H1 (cell line): ENCODE data around the gene SMAGP. TPM values are rescaled to one million over a fixed set of nuclear protein-coding genes. Genes with fewer than 3 reads are reported as not detected.

Experiments used
- CTCF ChIA-PET: fragments of 300-600 bp; sonication (Branson Sonifier 250); formaldehyde crosslinking; loops from one replicate; lab custom pipeline; 2021; ENCODE audit not compliant: partially characterized antibody; lab: Charles Lee
- POLR2A ChIA-PET: fragments of 300-600 bp; sonication (Branson Sonifier 250); formaldehyde crosslinking; loops from one replicate; lab custom pipeline; 2021; ENCODE audit warnings: inconsistent platforms; ENCODE audit not compliant: partially characterized antibody; lab: Charles Lee
- DNase-seq, 2 experiments: peaks; one replicate each; pipeline versions ENCODE4 v3.0.0 to v3.0.0-alpha.2; 2010 to 2022; ENCODE audit warnings: low spot score in 2 of 2, low read depth in 1 of 2, mixed read lengths in 1 of 2
- FAIRE-seq: peaks from 2 replicates; lab custom pipeline; 2011; peaks lifted over from hg19 to GRCh38; lab: Jason Lieb, UNC
- H2AFZ ChIP-seq: 2 replicates; pipeline ENCODE4 v1.8.1; 2012; ENCODE audit warnings: low read length, inconsistent platforms
- H2AK5ac ChIP-seq: 2 replicates; pipeline ENCODE4 v1.6.1; 2013; ENCODE audit warnings: low read depth, low read length
- H2BK120ac ChIP-seq: replicated peaks from 2 replicates; pipeline ENCODE3; 2013; ENCODE audit warnings: low read depth, low read length, inconsistent platforms
- H2BK12ac ChIP-seq: 2 replicates; pipeline ENCODE4 v1.6.1; 2013; ENCODE audit warnings: low read depth, low read length
- H2BK15ac ChIP-seq: 2 replicates; pipeline ENCODE4 v1.6.1; 2013; ENCODE audit warnings: low read length
- H2BK20ac ChIP-seq: 2 replicates; pipeline ENCODE4 v1.6.1; 2013; ENCODE audit warnings: low read length
- H2BK5ac ChIP-seq: 2 replicates; pipeline ENCODE4 v1.6.1; 2013; ENCODE audit warnings: low read depth, low read length
- H3K14ac ChIP-seq: 2 replicates; pipeline ENCODE4 v1.6.1; 2013; ENCODE audit warnings: inconsistent platforms; ENCODE audit not compliant: insufficient read length
- H3K18ac ChIP-seq: 2 replicates; pipeline ENCODE4 v1.6.1; 2013; ENCODE audit warnings: low read length; ENCODE audit errors: extremely low read depth
- H3K23ac ChIP-seq: 2 replicates; pipeline ENCODE4 v1.6.1; 2013; ENCODE audit warnings: inconsistent platforms; ENCODE audit not compliant: insufficient read length
- H3K23me2 ChIP-seq: 2 replicates; pipeline ENCODE4 v1.6.1; 2013; ENCODE audit warnings: low read depth, low read length
- H3K27ac ChIP-seq: 2 replicates; pipeline ENCODE4 v1.6.1; 2011; ENCODE audit warnings: low read depth, low read length, inconsistent platforms
- H3K27me3 ChIP-seq, 4 experiments: replicated peaks in 1 of 4; 1 replicate in 1 of 4; 2 replicates in 3 of 4; pipeline versions ENCODE4 v1.6.1 to v1.8.1; 2011 to 2013; ENCODE audit warnings: low read length in 3 of 4, mild to moderate bottlenecking in 3 of 4, inconsistent platforms in 2 of 4, mixed read lengths in 2 of 4, moderate library complexity in 1 of 4; ENCODE audit not compliant: control insufficient read depth in 3 of 4, insufficient read depth in 3 of 4; ENCODE audit errors: extremely low read depth in 1 of 4
- H3K36me3 ChIP-seq, 4 experiments: 2 replicates each; pipeline versions ENCODE4 v1.6.1 to v1.8.1; 2011 to 2013; ENCODE audit warnings: mild to moderate bottlenecking in 4 of 4, low read length in 3 of 4, moderate library complexity in 2 of 4, control low read depth in 1 of 4, inconsistent platforms in 1 of 4; ENCODE audit not compliant: insufficient read depth in 4 of 4, control insufficient read depth in 2 of 4
- H3K4ac ChIP-seq: replicated peaks from 2 replicates; pipeline ENCODE3; 2013; ENCODE audit warnings: low read length, low read depth, mixed read lengths, inconsistent platforms; ENCODE audit not compliant: insufficient read length
- H3K4me1 ChIP-seq, 4 experiments: replicated peaks in 1 of 4; 1 replicate in 1 of 4; 2 replicates in 3 of 4; pipeline versions ENCODE4 v1.6.1 to v1.8.1; 2011 to 2013; ENCODE audit warnings: low read length in 3 of 4, inconsistent platforms in 2 of 4, mixed read lengths in 1 of 4; ENCODE audit not compliant: insufficient read depth in 4 of 4, control insufficient read depth in 3 of 4
- H3K4me2 ChIP-seq, 2 experiments: 2 replicates each; pipeline versions ENCODE4 v1.6.1 to v1.8.1; 2011 to 2013; ENCODE audit warnings: low read depth in 2 of 2, low read length in 2 of 2, control low read depth in 1 of 2, inconsistent platforms in 1 of 2, mild to moderate bottlenecking in 1 of 2; ENCODE audit not compliant: insufficient read depth in 1 of 2
- H3K4me3 ChIP-seq, 4 experiments: fragments of 200-600, 300-600 bp in 1 of 4; sonication (generic), shearing (Covaris generic), sonication (Bioruptor Twin) in 1 of 4; 2 replicates each; pipeline versions ENCODE4 v1.5.1 to v1.8.1; 2011 to 2016; ENCODE audit warnings: low read length in 4 of 4, low read depth in 3 of 4, control low read depth in 2 of 4, inconsistent platforms in 2 of 4, mild to moderate bottlenecking in 2 of 4, mixed read lengths in 1 of 4, moderate library complexity in 1 of 4; ENCODE audit not compliant: insufficient read depth in 2 of 4; ENCODE audit errors: extremely low read depth in 1 of 4
- H3K56ac ChIP-seq: replicated peaks from 2 replicates; pipeline ENCODE3; 2013; ENCODE audit warnings: low read depth, mild to moderate bottlenecking, mixed read lengths, low read length, inconsistent platforms; ENCODE audit not compliant: insufficient read length
- H3K79me1 ChIP-seq: 2 replicates; pipeline ENCODE4 v1.6.1; 2013; ENCODE audit warnings: low read depth, low read length, control low read depth
- H3K79me2 ChIP-seq, 2 experiments: 2 replicates each; pipeline versions ENCODE4 v1.6.1 to v1.8.1; 2012 to 2013; ENCODE audit warnings: low read length in 2 of 2, mild to moderate bottlenecking in 2 of 2, inconsistent platforms in 1 of 2; ENCODE audit not compliant: insufficient read depth in 2 of 2, control insufficient read depth in 1 of 2
- H3K9ac ChIP-seq, 4 experiments: replicated peaks in 1 of 4; 1 replicate in 1 of 4; 2 replicates in 3 of 4; pipeline versions ENCODE4 v1.6.1 to v1.8.1; 2011 to 2013; ENCODE audit warnings: low read depth in 3 of 4, low read length in 3 of 4, control low read depth in 2 of 4, mild to moderate bottlenecking in 2 of 4, moderate library complexity in 2 of 4, inconsistent platforms in 1 of 4; ENCODE audit errors: extremely low read depth in 1 of 4
- H3K9me3 ChIP-seq, 2 experiments: 2 replicates each; pipeline versions ENCODE4 v1.6.1 to v1.8.1; 2012 to 2013; ENCODE audit warnings: mild to moderate bottlenecking in 2 of 2, moderate library complexity in 2 of 2, control low read depth in 1 of 2, inconsistent platforms in 1 of 2, low read depth in 1 of 2, low read length in 1 of 2, mixed read lengths in 1 of 2; ENCODE audit not compliant: insufficient read depth in 2 of 2
- H4K20me1 ChIP-seq, 2 experiments: replicated peaks in 1 of 2; 2 replicates each; pipeline versions ENCODE3 to v1.8.1; 2011 to 2013; ENCODE audit warnings: inconsistent platforms in 2 of 2, low read length in 2 of 2, mild to moderate bottlenecking in 1 of 2; ENCODE audit not compliant: insufficient read depth in 2 of 2, control insufficient read depth in 1 of 2
- H4K5ac ChIP-seq: 2 replicates; pipeline ENCODE4 v1.6.1; 2013; ENCODE audit warnings: low read length, low read depth, mixed read lengths, inconsistent platforms; ENCODE audit not compliant: insufficient read length
- H4K8ac ChIP-seq: 2 replicates; pipeline ENCODE4 v1.8.0; 2013; ENCODE audit warnings: mild to moderate bottlenecking, moderate library complexity, low read length, inconsistent platforms; ENCODE audit not compliant: insufficient read depth; ENCODE audit errors: extremely low read depth
- H4K91ac ChIP-seq: replicated peaks from 2 replicates; pipeline ENCODE3; 2013; ENCODE audit warnings: low read length, mixed read lengths, inconsistent platforms; ENCODE audit not compliant: insufficient read length
- BRCA1 ChIP-seq: IDR thresholded peaks from 2 replicates; pipeline ENCODE4 v1.6.1; 2012; ENCODE audit warnings: low read depth, low read length, improper control_type of control experiment
- EP300 ChIP-seq, 2 experiments: IDR thresholded peaks; 1 replicate in 1 of 2; 2 replicates in 1 of 2; pipeline ENCODE4 v1.6.1; 2011 to 2012; ENCODE audit warnings: low read depth in 2 of 2, low read length in 2 of 2, mild to moderate bottlenecking in 2 of 2, borderline replicate concordance in 1 of 2, inconsistent platforms in 1 of 2, moderate library complexity in 1 of 2
- JUND ChIP-seq: IDR thresholded peaks from 2 replicates; pipeline ENCODE4 v1.6.1; 2011; ENCODE audit warnings: mild to moderate bottlenecking, improper control_type of control experiment, low read length
- SAP30 ChIP-seq: fragments of 300-600 bp; sonication (generic); IDR thresholded peaks from 2 replicates; pipeline ENCODE4 v1.7.1; 2012; ENCODE audit warnings: low read length, moderate library complexity, mild to moderate bottlenecking, inconsistent platforms; ENCODE audit not compliant: insufficient read depth, insufficient replicate concordance
- SIN3A ChIP-seq, 2 experiments: IDR thresholded peaks in 1 of 2; conservative IDR thresholded peaks in 1 of 2; 2 replicates each; pipeline ENCODE4 v1.6.1; 2011 to 2012; ENCODE audit warnings: low read length in 2 of 2, improper control_type of control experiment in 1 of 2, low read depth in 1 of 2, mild to moderate bottlenecking in 1 of 2
- TAF1 ChIP-seq: IDR thresholded peaks from 2 replicates; pipeline ENCODE4 v1.6.1; 2011; ENCODE audit warnings: mild to moderate bottlenecking, low read depth, low read length
- YY1 ChIP-seq: IDR thresholded peaks from 2 replicates; pipeline ENCODE4 v1.6.1; 2011; ENCODE audit warnings: low read depth, mild to moderate bottlenecking, low read length
- WGBS, 2 experiments: shearing (Covaris generic) in 1 of 2; methylation state at CpG; one replicate each; pipeline versions ENCODE4 v1.1.6 to v1.1.7; 2013 to 2015; ENCODE audit warnings: low lambda C conversion rate in 2 of 2, mixed read lengths in 2 of 2, inconsistent platforms in 1 of 2, low coverage in 1 of 2, missing lambda C conversion rate in 1 of 2; ENCODE audit not compliant: insufficient replicate concordance in 2 of 2, insufficient coverage in 1 of 2, insufficient read length in 1 of 2; ENCODE audit errors: extremely low coverage in 1 of 2, missing lambda C conversion rate in 1 of 2; 5-methylcytosine and 5-hydroxymethylcytosine counted together
- polyA plus RNA-seq, 7 experiments: library from polyadenylated mRNA; depleted of rRNA in 3 of 7; stranded (reverse) in 5 of 7; unstranded in 2 of 7; fragments of >200 nt in 5 of 7; fragments of 200-250 nt in 2 of 7; gene quantifications; 1 replicate in 5 of 7; 2 replicates in 1 of 7; 4 replicates in 1 of 7; pipeline versions ENCODE4 v1.2.1 to v1.2.3, GENCODE V29; 2011 to 2013; ENCODE audit warnings: missing spikeins in 2 of 7, mixed read lengths in 2 of 7
- total RNA-seq: library from RNA; stranded (reverse); fragmentation: NEBNext Ultra II Directional; extraction: Animal tissue kit (Norgen Biotek cat#: 25700); gene quantifications from 2 replicates; pipeline ENCODE4 v1.2.1, GENCODE V29; 2021
- TF ChIP-seq, protein P1 (sequence below): IDR thresholded peaks from 2 replicates; pipeline ENCODE4 v1.6.1; 2011; ENCODE audit warnings: low read depth, mild to moderate bottlenecking, low read length; ENCODE audit not compliant: insufficient read depth

SMAGP gene
- total and polyA plus RNA-seq, 2 of the 8 experiments (the other 6 are each of a cell fraction or from before 2014, with no cell fraction given): 9.4 to 12.7 TPM

DNA sequence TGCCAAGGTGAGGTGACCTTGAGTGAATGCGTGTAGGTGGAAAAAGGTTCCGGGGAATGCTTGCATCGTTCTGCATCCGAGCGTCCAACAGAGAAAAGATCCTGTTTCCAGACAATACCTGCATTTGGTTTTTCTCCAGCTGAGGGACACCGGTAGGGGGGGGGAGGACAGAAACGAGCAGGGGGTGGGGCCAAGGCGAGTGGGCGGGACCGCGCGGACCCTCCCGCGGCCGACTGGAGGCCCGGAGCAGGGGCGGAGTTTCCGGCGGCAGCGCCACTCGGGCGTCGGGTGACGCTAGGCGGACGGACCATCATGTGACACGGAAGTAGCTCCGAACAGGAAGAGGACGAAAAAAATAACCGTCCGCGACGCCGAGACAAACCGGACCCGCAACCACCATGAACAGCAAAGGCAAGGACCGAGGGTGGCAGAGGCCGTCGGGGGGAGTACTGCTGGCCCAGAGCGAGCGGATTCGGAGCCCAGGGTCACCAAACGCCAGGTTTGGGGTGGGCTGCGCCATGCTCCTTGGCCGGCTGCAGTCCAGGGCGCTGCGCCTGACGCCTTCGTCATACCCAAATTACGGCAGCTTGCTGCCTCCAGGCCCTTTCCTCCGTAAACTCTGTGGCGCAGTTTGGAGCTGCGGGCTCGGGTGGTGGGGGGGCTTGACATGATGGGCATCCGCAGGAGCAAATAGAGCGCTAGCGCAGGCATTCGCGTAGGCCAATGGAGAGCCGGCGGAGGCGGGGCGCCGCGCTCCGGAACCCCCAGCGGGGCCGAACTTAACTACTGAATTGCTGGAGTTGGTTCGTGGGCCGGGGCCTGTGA lies 31.5 kb downstream of the SMAGP start, which contains the start of gene DAZAP2:
TSS of gene DAZAP2 (plus strand) at position 317 of the 825 bp plus-strand sequence. CDS start at position 399, 82 bp downstream.
- H2BK5ac ChIP-seq: peak within 1 kb of the TSS; percentile 98
- peak within 1 kb of the TSS; percentile 64 for H2BK12ac ChIP-seq
- FAIRE-seq (no peak), DNase-seq (peak; percentile 89 to 92)
- H2AFZ ChIP-seq: peak within 1 kb of the TSS; percentile 96
- no peaks in the 10 kb centered on the region for H3K27me3 ChIP-seq
- peak within 1 kb of the TSS; percentile 96 for H3K14ac ChIP-seq
- H3K36me3 ChIP-seq: peaks cover 17 to 38% (median 27%) of the 10 kb centered on the region in 4 experiments
- no peak within 1 kb of the TSS for H3K23ac ChIP-seq
- peak within 1 kb of the TSS; percentile 90 to 100 (median 99) for H3K4me3 ChIP-seq
- WGBS, 2 experiments: 2% methylated on average over 50 of the region's 70 CpGs; no CpG with 5 or more reads in 1 of the 2 experiments
- H4K8ac ChIP-seq: peak within 1 kb of the TSS; percentile 98; the same call in 1 of the 2 replicates
- peak within 1 kb of the TSS; percentile 93 for H3K56ac ChIP-seq
- 0 out of 2 replicates have a peak within 1 kb of the TSS, but pooled peaks have one; percentile 54 for H2AK5ac ChIP-seq
- H4K20me1 ChIP-seq: peaks cover 0 to 2% of the 10 kb centered on the region in 2 experiments
- H3K4ac ChIP-seq: peak within 1 kb of the TSS; percentile 92
- H3K18ac ChIP-seq: peak within 1 kb of the TSS; percentile 97
- peak within 1 kb of the TSS; percentile 51; the same call in 1 of the 2 replicates for H2BK20ac ChIP-seq
- peak within 1 kb of the TSS; percentile 93 for H2BK120ac ChIP-seq
- peak within 1 kb of the TSS; percentile 97 for H4K5ac ChIP-seq
- H3K9ac ChIP-seq: peak within 1 kb of the TSS; percentile 98 to 100 (median 99)
- no peaks in the 10 kb centered on the region for H3K9me3 ChIP-seq
- peak within 1 kb of the TSS; percentile 100 for H2BK15ac ChIP-seq
- H3K27ac ChIP-seq: peak within 1 kb of the TSS; percentile 99
- POLR2A ChIA-PET: interaction anchor here (0.5 to 3.3 kb wide), 23 partner anchors 10 to 791 kb away, joined by 3 to 26 read pairs (median 3); partner anchors contain the start of genes CSRNP2, LETMD1, POU6F1 and SMAGP
- H3K79me1 ChIP-seq: peaks cover 6% of the 10 kb centered on the region; the same call in 1 of the 2 replicates
- H3K23me2 ChIP-seq: peaks cover 8% of the 10 kb centered on the region
- peaks cover 0 to 9% (median 5%) of the 10 kb centered on the region in 4 experiments; a peak in 6 of 7 replicates for H3K4me1 ChIP-seq
- peak within 1 kb of the TSS; percentile 82 to 88 for H3K4me2 ChIP-seq
- peaks cover 0 to 15% of the 10 kb centered on the region in 2 experiments; a peak in 2 of 4 replicates for H3K79me2 ChIP-seq
- peak within 1 kb of the TSS; percentile 94 for H4K91ac ChIP-seq
- CTCF ChIA-PET: interaction anchor here (0.6 to 1.2 kb wide), 2 partner anchors 21 to 27 kb away, joined by 3 to 4 read pairs; partner anchors contain the start of gene POU6F1
- TF ChIP-seq, protein P1, sequence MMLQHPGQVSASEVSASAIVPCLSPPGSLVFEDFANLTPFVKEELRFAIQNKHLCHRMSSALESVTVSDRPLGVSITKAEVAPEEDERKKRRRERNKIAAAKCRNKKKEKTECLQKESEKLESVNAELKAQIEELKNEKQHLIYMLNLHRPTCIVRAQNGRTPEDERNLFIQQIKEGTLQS: peak; percentile 52; the same call in 1 of the 2 replicates
- TF ChIP-seq SIN3A (conservative IDR thresholded peaks at IDR 0.05 in 1 of 2, IDR thresholded peaks at IDR 0.05 in 1 of 2; ENCODE audit: low read depth in 1 of 2, low read length in 2 of 2) (peak in 1 of 2 experiments; percentile 87; a peak in 2 of 4 replicates), TAF1 (peak; percentile 87), BRCA1 (no peak), YY1 (no peak), EP300 (IDR thresholded peaks at IDR 0.05; ENCODE audit: borderline replicate concordance in 1 of 2, low read depth in 2 of 2, low read length in 2 of 2) (peak in 1 of 2 experiments; percentile 32; a peak in 1 of 3 replicates), JUND (no peak), SAP30 (no peak)
